ENCODE measurements around the gene RMRP.
"Not testable (repeated sequence)": the region's sequence is repeated elsewhere in the genome, so short reads cannot be mapped to it uniquely, and the experiment has no call there.

RMRP gene

DNA sequence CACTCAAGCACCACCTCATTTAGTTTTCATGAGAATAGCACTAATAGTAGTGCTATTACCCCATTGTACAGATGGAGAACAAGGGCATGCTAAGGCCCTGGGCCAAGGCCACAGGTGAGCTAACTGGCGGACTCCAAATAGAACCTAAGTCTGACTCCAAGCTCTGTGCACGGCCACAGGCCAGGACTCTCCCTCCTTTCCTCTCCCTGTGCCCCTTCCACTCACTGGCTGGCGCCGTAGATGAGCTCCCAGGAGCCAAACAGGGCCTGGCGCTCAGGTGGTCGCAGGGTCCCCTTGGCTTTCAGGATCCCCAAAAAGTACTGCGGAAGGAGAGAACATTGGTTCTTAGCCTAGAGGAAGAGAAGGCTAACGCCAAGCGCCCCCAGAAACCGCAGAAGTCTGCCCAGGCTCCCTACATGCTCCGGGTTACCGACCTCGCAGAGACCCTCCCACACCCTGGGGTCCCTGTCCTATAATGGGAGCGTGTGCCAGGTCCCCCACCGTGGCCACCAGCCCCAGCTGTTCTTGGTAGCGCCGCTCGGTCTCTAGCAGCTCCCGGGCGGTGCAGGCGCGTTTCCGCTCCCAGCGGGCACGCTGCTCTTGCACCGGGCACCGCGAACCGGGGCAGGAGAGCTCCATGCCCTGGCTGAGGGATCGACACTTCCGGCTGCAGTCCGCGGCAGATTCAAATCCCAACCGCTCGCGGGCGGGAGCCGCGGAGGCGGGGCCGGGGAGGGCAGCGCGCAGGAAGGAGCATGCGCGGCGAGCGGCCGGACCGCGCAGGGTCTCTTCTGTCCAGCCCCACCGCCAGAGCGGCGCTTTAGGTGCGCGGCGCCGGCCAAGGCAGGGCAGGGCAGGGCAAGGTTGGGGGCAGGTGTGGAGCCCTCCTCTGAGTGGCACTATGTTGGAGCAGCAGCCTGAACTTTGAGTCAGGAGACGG is 7.0 kb upstream of the RMRP start, which contains the start of gene ARHGEF39:
TSS of gene ARHGEF39 (minus strand) at position 665 of the 940 bp plus-strand sequence. CDS start at position 639, 26 bp downstream.
- DNase-seq, result peak; percentile 83

DNA sequence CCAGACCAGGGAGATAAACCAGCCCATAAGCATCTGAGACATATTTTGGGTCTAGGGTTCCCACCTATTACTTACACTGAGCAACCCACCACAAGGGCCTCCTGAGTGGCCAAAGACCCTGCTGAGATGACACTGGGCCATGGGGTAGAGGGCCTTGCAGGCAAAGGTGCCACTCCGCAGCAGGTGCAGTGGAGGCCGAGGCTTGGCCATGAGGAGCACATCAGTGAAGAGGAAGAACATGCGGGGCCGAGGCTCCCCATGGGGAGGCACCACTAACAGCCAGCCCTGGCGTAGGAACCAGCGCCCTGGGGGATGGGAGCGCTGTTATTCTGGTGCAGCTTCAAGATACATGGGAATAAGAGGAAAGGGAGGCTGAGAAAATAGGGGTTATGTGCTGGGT is 4.6 kb upstream of the RMRP start:
- no peak for DNase-seq

DNA sequence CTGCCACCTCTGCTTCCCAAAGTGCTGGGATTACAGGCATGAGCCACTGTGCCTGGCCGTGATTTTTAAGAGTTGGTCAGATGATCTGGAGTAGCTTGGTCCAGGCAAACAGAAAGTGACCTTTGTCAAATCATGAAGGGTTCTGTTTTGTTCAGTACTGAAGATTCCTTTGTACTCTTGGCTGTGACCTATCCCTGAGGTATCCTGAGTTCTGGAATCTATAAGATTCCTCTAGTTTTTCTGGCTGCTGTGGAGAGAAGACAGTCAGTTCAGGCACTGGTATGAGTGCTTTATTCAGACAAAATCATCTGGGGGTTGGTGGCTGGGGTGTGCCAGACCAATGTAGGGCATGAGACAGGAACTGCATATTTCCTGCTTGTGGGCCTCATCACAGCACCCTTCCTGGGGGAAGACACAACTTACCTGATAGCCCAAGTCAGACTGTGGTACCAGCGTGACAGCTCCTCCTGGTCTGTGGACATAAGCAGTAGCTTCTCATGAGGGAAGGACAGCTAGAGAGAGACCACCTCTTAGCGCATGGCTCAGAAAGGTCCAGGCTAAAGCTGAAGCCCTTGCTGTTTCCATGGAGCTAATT is 4.0 kb upstream of the RMRP start:
- DNase-seq, result no peak

DNA sequence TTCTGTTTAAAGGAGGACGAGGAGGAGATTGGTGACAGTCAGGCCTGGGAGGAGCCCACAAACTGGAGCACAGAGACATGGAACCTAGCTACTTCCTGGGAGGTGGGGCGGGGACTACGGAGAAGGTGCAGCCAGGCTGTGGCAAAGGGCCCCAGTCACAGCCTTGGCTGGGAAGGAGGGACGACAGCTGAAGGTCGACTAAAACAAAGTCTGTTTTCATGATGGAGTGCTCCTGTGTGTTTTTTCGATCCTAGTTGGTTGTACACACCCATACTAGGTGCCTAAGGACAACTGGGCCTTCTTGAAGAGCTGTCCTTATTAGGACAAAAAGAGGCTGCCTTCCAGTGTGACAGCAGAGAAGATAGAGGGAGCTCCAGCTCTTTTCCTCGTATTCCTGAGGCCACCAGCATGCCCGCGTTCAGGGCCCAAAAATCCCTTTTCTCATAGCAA is 3.2 kb upstream of the RMRP start:
- DNase-seq, result peak; percentile 10

DNA sequence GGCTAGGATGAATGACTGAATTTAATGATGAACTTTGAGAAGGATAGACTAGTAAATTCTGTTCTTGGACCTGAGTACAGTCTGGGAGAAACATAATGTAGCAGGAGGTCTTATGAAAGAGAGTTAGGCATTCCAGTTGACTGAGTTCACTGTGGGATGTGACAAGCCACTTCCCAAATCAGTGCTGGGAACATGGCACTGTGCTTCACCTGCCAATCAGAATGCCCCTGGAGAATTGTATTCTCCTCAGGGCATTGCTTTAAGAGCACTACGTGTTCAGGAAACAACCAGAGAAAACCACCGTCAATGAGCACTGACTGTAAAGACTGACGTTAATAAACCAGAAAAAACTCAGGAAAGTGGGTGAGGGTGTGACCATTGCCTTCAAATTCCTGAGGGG is 1.5 kb upstream of the RMRP start:
- no peak for DNase-seq

DNA sequence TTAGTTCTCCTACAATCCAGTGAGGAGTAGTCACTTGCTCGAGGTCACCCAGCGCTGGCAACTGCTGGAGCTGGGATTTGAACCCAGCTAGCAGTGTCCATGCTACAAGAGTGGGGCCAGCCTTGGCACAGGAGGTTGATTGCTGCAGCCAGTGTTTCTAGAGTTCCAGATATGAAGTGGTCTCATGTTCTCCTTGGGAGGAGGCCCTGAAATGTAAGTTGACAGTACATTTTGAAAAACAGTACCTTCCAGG is 1.1 kb upstream of the RMRP start:
- peak; percentile 47 for DNase-seq

DNA sequence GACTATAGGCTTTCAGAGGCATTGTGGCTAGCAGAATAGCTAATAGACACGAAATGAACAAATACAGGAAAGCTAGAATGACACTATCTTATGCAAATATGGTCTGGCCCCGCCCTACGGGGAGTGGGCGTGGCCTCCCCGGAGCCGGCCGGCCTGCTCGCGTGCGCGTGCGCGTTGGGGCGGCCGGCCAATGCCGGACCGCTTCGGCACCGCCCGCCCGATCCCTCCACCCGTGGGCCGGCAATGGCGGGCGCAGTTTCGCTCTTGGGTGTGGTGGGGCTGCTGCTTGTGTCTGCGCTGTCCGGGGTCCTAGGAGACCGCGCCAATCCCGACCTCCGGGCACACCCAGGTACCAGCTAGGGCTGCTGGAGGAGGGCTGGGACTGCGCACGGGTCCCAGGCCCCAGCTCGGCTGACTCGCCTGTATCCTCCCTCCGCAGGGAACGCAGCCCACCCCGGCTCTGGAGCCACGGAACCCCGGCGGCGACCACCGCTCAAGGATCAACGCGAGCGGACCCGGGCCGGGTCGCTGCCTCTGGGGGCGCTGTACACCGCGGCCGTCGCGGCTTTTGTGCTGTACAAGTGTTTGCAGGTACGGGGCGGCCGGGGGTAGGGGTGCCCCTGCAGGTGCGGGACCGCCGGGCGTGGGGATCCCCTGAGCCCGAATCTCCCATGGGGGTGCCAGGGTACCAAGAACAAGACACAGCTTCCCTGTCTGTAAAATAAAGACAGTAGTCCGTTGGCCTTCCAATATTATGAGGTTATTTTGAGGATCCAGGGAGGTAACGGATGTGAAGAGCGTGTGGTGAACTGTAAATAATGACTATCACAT is 533 bp upstream of the RMRP start, which contains the start of gene CCDC107:
TSS of gene CCDC107 (plus strand) at position 156 of the 831 bp plus-strand sequence. CDS start at position 244, 88 bp downstream.
- peak; percentile 85 for DNase-seq

DNA sequence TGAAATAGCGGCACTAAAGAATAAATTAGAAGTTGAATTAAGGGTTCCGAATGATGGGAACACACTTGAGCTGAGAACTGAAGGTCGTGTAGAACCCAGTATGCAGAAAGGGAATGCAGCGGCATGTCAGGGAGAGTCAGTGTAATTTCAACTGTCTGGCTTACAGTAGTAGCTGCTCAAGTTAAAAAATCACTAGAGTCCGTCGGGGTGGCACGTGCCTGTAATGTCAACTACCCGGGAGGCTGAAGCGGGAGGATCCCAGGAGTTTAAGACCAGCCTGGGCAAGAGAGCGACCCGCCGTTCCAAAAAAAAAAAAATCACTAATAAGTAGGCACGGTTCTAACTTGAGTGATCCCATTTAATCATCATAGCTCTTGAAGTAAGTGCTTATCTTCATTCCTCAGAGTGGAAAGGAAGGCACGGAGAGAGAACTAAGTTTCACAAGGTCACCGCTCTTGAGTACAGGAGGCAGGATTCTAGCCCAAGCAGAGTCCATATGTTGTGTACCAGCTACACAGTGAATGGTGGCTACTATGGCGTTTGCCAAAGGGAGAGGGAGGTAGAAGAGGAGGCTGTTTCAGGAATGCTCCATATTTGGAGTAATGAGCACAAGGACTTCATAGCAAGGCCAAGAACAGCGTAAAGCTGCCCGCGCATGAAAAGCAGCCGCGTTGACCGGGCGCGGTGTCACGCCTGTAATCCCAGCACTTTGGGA is 831 bp downstream of the RMRP start:
- DNase-seq, result no peak

DNA sequence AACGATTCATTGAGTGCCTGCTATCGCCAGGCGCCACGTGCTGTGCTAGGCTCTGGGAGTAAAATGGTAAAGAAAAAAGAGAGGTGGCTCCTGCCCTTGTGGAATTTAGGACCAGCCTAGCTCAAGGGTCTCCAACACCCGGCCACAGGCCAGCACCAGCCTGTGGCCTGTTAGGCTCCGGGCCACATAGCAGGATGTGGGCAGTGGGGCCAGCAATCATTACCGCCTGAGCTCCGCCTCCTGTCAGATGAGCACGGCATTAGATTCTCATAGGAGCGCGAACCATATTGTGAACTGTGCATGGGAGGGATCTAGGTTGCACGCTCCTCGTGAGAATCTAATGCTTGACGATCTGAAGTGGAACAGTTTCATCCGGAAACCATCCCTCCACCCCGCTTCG is 1.5 kb downstream of the RMRP start:
- DNase-seq, result no peak

DNA sequence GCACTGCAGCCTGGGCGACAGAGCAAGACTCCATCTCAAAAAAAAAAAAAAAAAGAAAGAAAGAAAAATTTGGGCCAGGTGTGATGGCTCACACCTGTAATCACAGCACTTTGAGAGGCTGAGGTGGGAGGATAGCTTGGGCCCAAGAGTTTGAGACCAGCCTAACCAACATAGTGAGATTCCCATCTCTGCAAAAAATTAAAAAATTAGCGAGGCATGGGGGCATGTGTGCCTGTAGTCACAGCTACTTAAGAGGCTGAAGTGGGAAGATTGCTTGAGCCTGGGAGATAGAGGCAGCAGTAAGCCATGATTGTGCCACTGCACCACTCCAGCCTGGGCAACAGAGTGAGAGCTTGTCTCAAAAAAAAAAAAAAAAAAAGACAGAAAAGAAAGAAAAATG is 4.2 kb downstream of the RMRP start:
- DNase-seq, result no peak

DNA sequence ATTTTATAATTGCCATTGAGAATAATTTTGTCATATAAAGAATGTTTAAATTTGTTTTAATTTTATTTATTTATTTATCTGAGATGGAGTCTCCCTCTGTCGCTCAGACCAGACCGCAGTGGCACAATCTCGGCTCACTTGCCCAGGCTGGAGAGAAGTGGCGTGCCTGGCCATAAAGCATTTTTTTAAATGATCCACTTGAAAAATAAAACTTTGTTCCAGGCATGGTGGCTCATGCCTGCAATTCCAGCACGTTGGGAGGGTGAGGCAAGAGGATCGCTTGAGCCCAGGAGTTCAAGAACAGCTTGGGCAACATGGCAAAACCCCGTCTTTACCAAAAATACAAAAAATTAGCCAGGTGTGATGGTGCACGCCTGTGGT is 5.0 kb downstream of the RMRP start:
- DNase-seq, result no peak

DNA sequence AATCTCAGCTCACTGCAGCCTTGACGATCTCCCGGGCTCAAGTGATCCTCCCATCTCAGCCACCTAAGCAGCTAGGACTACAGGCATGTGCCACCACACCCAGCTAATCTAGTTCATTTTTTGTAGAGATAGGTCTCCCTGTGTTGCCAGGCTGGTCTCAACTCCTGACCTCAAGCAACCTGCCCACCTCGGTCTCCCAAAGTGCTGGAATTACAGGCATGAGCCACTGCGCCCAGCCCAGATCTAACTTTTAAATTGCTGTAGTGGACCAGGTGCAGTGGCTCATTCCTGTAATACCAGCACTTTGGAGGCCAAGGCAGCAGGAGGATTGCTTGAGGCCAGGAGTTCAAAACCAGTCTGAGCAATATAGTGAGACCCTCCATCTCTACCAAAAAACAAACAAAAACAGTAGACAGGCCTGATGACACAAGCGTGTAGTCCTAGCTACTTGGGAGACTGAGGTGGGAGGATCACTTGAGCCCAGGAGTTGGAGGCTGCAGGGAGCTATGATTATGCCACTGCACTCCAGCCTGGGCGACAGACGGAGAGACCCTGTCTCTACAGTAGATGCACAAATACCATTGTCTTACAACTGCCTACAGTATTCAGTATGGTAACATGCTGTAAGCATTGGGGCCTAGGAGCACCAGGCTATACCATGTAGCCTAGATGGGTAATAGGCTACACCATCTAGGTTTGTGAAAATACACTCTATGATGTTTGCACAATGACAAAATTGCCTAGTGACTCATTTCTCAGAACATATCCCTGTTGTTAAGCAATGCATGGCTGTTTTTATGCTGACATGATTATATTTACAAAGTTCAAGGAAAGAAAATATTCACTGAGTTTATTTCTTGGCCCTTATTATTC is 5.6 kb downstream of the RMRP start:
- DNase-seq, result no peak

DNA sequence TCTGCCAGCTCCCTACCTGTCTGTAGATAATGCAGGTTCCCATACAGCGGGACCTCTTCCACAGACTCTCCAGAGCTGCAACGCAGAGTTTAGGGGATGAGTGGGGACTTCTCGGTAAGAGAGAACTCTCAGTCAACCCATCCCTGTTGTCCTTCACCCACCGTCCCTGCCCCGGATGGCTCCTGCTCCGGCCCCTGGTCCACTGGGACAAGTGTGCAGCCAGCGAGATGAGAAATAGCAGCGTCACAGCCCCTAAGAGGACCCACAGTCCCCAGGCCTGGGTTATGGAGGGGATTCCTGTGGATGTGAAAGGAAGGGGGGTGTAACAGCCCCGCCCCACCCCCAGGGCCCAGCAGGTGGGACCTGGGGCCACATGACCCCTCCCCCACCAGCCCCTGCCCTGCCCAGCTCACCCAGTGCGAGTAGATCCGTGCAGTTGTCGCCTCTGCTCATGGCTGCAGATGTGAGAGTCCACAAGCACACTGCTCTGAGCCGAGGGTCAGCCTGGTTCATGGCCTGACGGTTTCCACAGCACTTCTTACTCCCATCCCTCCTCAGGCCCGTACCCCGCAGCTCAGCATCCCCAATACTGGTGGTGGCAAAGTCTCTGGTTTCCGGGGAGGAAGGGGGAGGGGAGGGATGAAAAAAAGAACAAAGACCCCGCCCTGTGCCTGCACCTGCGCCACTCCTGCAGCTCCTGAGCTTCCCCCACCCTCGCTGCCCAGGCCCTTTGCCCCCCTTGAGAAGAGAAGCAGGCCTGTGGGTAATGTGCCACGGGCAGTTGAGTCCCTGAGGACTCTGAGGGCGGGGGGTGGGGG is 7.3 kb downstream of the RMRP start, which contains the start of gene SIT1:
TSS of gene SIT1 (minus strand) at position 591 of the 818 bp plus-strand sequence. CDS start at position 513, 78 bp downstream.
- DNase-seq, result no peak

DNA sequence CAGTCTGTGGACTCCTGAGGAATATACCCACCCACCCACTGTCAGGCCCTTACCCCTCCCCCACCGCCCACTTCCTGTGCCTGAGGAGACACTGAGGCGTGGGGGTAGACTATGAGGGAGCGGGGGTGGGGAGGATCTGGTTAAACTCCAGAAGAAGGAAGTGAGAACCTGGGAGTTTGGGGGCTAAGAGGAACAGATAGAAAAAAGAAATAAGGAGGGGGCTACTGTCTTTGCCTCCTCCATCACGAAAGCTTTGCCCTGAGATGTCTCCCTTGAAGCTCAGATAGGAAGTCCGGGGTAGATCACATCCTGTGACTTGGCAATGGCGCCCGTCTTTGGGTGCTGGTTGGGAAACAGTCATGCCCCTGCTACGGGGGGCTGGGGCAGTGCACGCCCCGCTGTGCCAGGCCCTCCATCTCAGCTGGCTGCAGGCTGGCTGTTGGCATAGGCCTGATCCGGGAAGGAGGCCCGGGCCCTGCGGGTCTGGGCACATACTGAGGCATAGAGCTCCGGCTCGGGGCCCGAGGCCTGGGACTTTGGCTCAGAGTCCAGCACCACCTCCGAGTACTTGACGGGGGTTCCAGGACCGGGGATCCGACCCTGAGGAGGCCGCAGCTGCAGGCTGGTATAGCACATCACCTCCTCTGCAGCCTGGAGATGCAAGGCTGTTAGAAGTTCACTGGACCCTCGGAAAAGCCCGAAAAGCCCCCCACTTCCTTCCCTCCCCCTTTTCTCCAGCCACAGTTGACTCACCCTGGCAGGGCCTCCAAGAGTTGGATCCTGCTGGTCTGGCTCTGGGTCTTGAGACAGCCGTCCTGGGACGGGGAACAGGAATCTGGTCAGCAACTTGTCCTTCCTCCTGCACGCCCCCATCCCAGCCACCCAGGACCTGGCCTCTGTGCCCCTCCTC is 8.1 kb downstream of the RMRP start:
- no peak for DNase-seq

DNA sequence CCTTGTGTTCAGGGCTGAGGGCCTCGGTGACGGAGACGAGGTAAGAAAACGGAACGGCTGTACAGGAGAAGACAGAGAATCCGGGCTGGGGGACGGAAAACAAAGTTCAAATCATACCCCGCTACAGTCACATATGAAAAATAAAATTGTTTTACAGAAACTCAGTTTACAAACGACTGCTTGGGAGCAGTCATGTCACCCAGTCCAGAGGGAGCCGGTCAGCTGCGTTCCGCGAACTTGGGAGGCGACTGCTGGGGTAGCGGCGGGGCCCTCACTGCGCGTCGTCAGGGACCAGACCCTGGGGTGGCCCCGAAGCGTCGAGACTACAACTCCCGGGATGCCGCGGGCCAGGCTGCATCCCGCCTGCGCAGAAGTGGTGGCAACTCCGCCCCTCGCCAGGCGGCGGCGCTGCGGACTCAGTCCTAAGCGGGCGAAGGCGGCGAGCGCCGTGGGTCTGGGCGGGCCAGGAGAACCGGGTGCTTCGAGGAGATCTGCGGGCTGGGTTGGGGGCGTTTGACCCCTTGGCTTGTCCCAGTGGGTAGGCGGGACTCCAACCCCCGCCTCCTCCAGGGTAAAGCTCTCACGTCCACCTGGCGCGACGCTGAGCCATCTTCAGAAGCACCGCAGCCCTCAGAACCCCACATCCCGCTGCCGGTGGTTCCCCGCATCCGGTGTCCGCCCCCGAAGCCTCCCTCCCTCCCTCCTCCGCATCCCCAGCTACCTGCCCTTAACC is 11.1 kb downstream of the RMRP start:
- DNase-seq, result peak; percentile 89

DNA sequence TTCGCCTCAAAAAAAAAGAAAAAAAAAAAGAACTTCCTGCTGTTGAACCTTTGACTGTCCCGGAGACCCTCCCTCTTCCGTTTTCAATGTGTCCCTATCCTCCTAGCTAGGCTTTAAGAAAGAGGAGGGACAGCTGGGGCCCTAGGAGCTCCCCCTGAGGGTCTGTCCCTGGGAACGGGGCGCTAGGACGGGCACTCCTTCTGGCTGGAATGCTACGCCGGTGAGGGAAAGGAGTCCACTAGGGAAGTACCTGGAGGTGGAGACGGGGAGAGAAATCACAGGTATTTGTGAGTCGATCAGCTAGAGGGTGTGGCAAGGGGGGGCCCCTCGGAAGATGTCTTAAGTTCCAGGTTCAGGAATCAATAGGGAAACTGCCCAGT is 11.7 kb downstream of the RMRP start:
- peak; percentile 38 for DNase-seq

DNA sequence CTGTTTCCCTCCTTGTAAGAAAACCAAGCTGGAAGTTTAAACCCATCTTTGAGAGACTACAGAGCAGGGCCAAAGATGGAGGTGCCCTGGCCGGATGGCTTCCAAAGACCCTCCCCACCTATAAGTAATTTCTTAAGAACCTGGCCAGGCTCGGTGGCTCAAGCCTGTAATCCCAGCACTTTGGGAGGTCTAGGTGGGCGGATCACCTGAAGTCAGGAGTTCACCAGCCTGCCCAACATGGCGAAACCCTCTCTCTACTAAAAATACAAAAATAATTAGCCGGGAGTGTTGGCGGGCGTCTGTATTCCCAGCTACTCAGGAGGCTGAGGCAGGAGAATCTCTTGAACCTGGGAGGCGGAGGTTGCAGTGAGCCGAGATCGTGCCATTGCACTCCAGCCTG is 12.1 kb downstream of the RMRP start:
- not testable (repeated sequence) for DNase-seq

DNA sequence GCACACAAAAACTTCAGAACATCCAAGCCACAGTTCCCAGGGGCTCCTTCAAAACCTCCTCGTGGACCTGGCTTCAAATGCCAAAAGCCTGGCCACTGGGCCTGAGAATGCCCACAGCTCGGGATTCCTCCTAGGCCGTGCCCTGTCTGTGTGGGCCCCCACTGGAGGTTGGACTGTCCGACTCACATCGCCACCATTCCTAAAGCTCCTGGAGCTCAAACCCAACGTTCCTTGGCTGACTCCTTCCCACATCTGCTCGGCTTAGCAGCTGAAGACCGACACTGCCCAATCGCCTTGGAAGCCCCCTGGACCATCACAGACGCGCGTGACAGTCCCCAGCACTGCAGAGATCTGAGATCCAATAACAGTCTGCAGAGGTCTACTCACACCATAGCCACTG is 14.8 kb downstream of the RMRP start:
- DNase-seq, result no peak

DNA sequence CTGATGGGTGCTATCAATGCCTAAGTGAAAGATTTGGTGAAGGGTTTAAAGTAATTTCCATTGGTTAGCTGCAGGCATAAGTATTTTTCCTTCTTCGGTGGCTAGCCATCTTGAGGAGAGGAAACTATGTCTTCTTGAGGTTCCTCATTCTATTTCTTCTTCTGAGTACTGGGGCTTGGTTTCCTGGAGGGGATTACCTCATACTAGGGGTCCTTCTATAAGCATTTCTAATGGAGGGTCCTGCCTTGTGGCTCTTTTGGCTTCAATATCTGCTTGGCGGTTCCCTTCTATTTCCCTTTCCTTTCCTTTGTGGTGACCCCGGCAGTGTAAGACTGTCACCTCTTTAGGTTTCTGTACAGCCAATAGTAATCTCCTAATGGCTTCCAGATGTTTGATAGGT is 16.3 kb downstream of the RMRP start:
- not testable (repeated sequence) for DNase-seq

All from NCI-H82 (cell line).